ENCODE results near the gene COL23A1.

Gene COL23A1

GRCh38 chr5:178382754-178383164, 207.4 kb downstream of the COL23A1 start:
- Histone ChIP-seq H3K9me3 (ENCODE audit: control insufficient read depth, insufficient read depth, low read depth, low read length) (no peaks in the 10 kb centered on the region), H3K27ac (ENCODE audit: extremely low read depth, low read depth, low read length) (no peak overlapping the region), H3K4me1 (ENCODE audit: control insufficient read depth, insufficient read depth, low read length) (no peaks in the 10 kb centered on the region), H3K36me3 (ENCODE audit: control insufficient read depth in 2 of 2, insufficient read depth in 1 of 2, low read length in 2 of 2) (no peaks in the 10 kb centered on the region), H3K4me3 (ENCODE audit: low read depth, low read length) (no peak overlapping the region)
- no peak for TF ChIP-seq ZNF19 (tag by site-specific recombination; IDR thresholded peaks at IDR 0.05; ENCODE audit: low read depth)
- no peak for TF ChIP-seq ZSCAN30 (tag by site-specific recombination; IDR thresholded peaks at IDR 0.05)
- TF ChIP-seq, protein P1, sequence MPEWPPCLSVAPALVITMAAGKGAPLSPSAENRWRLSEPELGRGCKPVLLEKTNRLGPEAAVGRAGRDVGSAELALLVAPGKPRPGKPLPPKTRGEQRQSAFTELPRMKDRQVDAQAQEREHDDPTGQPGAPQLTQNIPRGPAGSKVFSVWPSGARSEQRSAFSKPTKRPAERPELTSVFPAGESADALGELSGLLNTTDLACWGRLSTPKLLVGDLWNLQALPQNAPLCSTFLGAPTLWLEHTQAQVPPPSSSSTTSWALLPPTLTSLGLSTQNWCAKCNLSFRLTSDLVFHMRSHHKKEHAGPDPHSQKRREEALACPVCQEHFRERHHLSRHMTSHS (tag by site-specific recombination; IDR thresholded peaks at IDR 0.05) = no peak
- TF ChIP-seq ZNF830 (tag by site-specific recombination; IDR thresholded peaks at IDR 0.05; ENCODE audit: low read depth) = no peak
- TF ChIP-seq ZNF785 (tag by site-specific recombination; IDR thresholded peaks at IDR 0.05) = no peak
- TF ChIP-seq IKZF3 (tag by site-specific recombination; IDR thresholded peaks at IDR 0.05) = no peak
- ChIA-PET POLR2A (no interaction called here), CTCF (no interaction called here)

DNA sequence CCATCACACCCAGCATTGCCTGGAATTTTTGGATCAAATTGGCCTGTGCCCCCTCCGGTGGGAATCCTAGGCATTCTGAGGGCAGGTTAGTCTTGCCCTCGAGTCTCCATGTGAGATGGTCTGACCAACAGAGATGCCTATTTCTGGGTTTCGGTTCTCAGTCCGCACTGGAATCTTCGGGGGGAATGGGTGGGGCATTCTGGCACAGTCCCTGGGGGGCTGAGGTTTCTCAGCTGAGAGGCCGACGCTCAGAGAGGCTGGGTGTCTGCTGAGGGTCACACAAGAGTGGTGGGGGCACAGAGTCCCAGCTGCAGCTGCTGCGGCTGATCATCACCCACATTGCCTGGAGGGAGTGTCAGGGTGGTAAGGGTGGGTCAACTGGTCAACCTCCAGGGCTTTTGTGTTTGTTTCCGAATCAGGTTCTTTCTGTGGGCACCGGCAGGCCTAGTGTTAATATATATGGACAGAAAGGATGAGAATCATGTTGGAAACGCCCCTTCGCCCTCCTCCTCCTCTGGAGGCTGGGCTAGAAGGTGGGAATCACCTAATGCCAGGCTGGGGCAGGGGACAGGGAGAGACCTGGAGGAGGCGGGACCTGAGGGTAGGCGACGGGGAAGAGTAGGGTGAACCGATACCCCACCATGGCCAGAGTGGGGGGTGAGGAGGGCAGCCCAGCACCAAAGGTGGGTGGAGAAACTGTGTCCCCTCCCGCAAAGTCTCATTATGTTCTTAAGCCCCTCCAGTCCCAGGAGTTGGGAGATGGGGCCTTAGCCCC, 208.1 kb downstream of the COL23A1 start:
- H3K4me3 ChIP-seq (ENCODE audit: low read depth, low read length) = no peak overlapping the region
- POLR2A ChIA-PET = no interaction called here
- H3K4me1 ChIP-seq (ENCODE audit: control insufficient read depth, insufficient read depth, low read length) = no peaks in the 10 kb centered on the region
- no peak overlapping the region for H3K27ac ChIP-seq (ENCODE audit: extremely low read depth, low read depth, low read length)
- no peaks in the 10 kb centered on the region for H3K9me3 ChIP-seq (ENCODE audit: control insufficient read depth, insufficient read depth, low read depth, low read length)
- CTCF ChIA-PET = no interaction called here
- TF ChIP-seq ZNF140 (tag by site-specific recombination; IDR thresholded peaks at IDR 0.05) (no peak), PBX3 (CRISPR knock-in tag; IDR thresholded peaks at IDR 0.05) (no peak)
- TF ChIP-seq, protein P2, sequence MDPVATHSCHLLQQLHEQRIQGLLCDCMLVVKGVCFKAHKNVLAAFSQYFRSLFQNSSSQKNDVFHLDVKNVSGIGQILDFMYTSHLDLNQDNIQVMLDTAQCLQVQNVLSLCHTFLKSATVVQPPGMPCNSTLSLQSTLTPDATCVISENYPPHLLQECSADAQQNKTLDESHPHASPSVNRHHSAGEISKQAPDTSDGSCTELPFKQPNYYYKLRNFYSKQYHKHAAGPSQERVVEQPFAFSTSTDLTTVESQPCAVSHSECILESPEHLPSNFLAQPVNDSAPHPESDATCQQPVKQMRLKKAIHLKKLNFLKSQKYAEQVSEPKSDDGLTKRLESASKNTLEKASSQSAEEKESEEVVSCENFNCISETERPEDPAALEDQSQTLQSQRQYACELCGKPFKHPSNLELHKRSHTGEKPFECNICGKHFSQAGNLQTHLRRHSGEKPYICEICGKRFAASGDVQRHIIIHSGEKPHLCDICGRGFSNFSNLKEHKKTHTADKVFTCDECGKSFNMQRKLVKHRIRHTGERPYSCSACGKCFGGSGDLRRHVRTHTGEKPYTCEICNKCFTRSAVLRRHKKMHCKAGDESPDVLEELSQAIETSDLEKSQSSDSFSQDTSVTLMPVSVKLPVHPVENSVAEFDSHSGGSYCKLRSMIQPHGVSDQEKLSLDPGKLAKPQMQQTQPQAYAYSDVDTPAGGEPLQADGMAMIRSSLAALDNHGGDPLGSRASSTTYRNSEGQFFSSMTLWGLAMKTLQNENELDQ (tag by site-specific recombination; IDR thresholded peaks at IDR 0.05; ENCODE audit: low read depth) = no peak
- H3K36me3 ChIP-seq (ENCODE audit: control insufficient read depth in 2 of 2, insufficient read depth in 1 of 2, low read length in 2 of 2) = no peaks in the 10 kb centered on the region

DNA sequence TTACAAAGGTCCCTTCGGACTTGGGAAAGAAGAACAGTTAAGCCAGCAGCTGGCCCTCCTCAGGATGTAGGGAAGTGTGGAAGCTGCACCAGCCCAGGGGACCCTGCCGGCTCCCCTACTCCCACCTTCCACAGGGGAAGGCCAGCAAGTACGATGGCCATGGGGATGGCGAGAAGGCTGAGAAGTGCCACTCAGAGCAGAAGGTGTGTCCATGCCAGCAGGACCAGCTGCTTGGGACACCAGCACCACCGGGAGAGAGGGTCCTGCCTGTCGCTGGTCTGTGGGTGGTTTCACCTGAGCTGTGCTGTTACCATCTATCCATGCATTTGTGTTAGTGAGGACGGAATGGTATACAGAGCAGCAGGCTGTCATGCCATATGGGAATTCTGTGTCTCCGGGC, 209.0 kb downstream of the COL23A1 start:
- H3K27ac ChIP-seq (ENCODE audit: extremely low read depth, low read depth, low read length) = no peak overlapping the region
- H3K9me3 ChIP-seq (ENCODE audit: control insufficient read depth, insufficient read depth, low read depth, low read length) = no peaks in the 10 kb centered on the region
- POLR2A ChIA-PET = no interaction called here
- no peaks in the 10 kb centered on the region for H3K4me1 ChIP-seq (ENCODE audit: control insufficient read depth, insufficient read depth, low read length)
- CTCF ChIA-PET = interaction anchor here (0.6 kb wide), 1 partner anchor 1670 kb away, joined by 3 read pairs; no protein-coding TSS in a partner anchor
- H3K36me3 ChIP-seq (ENCODE audit: control insufficient read depth in 2 of 2, insufficient read depth in 1 of 2, low read length in 2 of 2) = no peaks in the 10 kb centered on the region
- no peak overlapping the region for H3K4me3 ChIP-seq (ENCODE audit: low read depth, low read length)
- TF ChIP-seq ZNF843 (tag by site-specific recombination; IDR thresholded peaks at IDR 0.05) (no peak), ZXDB (tag by site-specific recombination; IDR thresholded peaks at IDR 0.05) (no peak)
- TF ChIP-seq, protein P3, sequence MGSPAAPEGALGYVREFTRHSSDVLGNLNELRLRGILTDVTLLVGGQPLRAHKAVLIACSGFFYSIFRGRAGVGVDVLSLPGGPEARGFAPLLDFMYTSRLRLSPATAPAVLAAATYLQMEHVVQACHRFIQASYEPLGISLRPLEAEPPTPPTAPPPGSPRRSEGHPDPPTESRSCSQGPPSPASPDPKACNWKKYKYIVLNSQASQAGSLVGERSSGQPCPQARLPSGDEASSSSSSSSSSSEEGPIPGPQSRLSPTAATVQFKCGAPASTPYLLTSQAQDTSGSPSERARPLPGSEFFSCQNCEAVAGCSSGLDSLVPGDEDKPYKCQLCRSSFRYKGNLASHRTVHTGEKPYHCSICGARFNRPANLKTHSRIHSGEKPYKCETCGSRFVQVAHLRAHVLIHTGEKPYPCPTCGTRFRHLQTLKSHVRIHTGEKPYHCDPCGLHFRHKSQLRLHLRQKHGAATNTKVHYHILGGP (tag by site-specific recombination; IDR thresholded peaks at IDR 0.05) = no peak

All from HEK293 (cell line).